HG02870 (cell line): Measurements from ENCODE around the gene ZDHHC16.
"Not testable (repeated sequence)": the region's sequence is repeated elsewhere in the genome, so short reads cannot be mapped to it uniquely, and the experiment has no call there.

Experiments
- ATAC-seq: cut with Tn5 transposase; IDR thresholded peaks from one replicate; pipeline ENCODE4 v1.9.1; 2021; ENCODE audit warnings: mild to moderate bottlenecking, moderate library complexity; ENCODE audit not compliant: unreplicated experiment

Gene ZDHHC16

DNA sequence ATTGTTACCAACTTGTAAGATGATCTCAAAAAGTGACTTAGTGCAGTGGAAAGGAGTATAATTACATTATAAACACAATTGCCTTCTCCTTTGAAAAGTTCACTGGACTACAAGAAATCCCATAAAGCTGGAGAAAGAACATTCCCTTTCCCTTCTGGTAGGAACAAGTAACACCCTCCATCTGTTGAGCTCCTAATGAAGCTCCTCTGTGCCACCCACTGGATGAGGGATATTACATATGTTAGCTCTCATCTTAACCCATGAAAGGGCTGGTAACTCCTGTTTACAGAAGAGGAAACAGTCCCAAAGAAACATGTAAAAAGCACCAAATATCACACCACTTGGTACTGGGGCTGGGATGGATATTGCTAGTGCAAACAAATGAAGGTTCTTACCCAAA, 11.9 kb upstream of the ZDHHC16 start:
- no peak for ATAC-seq

GRCh38 chr10:97434557-97434956, 11.4 kb upstream of the ZDHHC16 start:
- no peak for ATAC-seq

DNA sequence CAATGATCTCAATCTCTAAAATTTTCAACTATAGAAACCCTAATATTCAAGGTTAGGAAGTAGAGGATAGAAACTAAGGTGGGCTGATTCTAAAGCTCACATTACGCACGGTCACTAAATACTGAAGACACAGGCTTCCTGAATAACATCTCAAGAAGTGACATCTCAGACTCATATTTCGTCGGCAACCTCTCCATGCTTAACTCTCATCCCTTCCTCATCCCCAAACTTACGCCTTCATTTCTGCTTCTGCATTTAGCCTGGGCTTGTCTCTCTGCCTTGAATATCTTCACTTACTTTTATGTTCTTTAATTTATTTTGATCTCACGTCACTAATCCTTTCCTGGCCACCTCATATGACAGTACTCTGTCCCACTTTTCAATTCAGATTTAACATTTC, 10.8 kb upstream of the ZDHHC16 start:
- ATAC-seq, result no peak

DNA sequence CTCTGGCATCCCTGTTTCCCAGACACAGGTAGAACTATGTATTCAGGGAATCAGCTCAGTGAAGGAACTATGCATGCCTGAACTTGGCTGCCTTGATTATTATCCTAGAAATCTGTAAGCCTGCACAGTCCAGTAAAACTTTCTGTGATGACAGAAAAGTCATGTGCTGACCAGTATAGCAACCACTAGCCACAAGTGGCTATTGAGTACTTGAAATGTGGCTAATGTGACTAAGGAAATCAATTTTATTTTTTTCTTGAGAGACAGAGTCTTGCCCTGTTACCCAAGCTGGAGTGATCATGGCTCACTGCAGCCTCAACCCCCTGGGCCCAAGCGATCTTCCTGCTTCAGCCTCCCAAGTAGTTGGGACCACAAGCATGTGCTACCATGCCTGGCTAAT, 3.7 kb upstream of the ZDHHC16 start:
- no peak for ATAC-seq

GRCh38 chr10:97444212-97444611, 1.8 kb upstream of the ZDHHC16 start:
- ATAC-seq, result no peak

DNA sequence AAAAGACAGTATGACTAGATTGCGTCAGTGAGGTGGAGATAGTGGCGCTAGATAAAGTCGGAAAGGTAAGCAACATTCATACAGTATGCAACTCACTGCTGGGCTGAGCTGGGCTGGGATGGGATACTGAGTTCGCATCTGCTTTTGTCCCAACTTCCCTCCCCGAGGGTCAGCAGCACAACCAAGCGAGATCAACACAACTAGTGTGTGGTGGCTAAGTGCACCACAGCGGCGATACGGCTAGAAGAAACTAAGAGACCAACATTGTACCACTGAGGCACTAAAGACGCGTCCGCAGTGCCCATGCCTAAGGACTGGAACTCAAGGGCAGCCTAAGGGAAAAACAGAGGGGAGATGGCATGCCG, 636 bp upstream of the ZDHHC16 start:
- no peak for ATAC-seq

- ATAC-seq, result no peak
These were observed 4.9 kb downstream of the ZDHHC16 start for GRCh38 chr10:97450828-97451227.

DNA sequence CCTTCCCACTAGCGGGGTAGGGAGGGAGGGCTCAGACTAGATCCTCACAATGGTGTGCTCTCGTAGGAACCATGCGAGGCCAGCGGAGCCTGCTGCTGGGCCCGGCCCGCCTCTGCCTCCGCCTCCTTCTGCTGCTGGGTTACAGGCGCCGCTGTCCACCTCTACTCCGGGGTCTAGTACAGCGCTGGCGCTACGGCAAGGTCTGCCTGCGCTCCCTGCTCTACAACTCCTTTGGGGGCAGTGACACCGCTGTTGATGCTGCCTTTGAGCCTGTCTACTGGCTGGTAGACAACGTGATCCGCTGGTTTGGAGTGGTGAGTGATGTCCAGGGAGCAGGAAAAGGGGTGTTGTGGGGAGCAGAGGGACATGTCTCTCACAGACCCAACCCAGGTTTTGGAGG, 5.6 kb downstream of the ZDHHC16 start:
- ATAC-seq, result no peak

- no peak for ATAC-seq
These were observed 6.4 kb downstream of the ZDHHC16 start for GRCh38 chr10:97452352-97452751.

DNA sequence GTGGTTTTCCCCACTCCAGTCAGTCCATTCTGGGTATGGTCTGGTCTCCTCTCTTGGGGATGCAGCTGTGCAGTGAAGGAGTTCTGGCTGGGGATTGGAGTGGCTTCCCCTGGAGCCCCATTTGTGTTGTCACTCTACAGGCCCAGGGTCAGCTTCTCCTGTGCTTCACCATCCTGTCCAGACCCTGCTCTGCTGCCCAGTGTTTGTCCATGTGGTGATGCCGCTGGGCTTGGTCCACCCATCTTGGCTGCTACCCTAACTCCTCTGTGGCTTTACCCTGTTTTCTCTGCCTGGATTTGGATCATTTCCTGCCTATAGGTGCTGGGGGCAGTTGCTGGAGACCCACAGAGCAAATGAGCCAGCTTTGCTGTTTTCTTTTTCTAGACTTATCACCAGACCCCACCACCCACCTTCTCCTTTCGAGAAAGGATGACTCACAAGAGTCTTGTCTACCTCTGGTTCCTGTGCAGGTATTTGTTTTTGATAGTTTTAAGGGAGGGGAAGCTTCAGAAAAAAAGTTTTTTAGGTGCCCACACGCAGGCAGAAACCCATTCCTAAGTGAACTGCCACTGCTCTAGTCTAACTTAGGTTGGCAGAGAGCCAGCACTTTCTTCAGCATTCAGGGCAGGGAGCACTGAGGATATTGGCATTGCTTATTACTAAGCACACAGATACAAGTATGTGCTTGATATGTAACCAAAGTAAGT, 8.5 kb downstream of the ZDHHC16 start:
- ATAC-seq, result no peak

DNA sequence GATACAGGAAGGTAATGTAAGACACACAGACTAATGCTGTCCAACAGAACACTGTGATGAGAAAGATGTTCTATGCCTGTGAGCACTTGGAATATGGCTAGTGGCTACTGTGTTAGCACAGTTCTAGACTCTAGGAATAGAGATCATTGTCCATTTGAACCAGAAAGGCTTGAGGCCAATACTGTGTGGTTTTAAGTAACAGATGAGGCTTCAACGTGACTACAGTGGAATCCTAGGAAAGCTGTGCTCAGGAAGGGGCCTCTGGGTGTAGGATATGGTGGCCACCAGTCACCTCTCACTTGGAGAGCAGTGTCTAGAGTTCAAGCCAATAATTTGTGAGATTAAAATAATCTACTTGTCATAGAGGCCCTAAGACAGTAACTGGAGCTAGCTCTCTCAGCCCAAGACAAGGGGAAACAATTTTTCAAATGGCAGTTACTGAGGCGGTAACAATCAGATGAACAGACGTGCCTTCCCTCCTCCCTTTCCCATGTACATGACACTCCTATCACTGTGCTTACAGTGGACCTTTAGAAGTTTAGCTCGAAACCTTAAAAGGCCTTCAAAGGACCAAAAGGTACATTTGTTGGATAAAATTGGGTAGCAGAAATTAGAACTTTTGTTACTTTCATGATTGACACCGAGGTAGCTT, 10.2 kb downstream of the ZDHHC16 start:
- no peak for ATAC-seq

- no peak for ATAC-seq
These were observed 10.7 kb downstream of the ZDHHC16 start for GRCh38 chr10:97456686-97457065.

- ATAC-seq, result no peak
These were observed 13.1 kb downstream of the ZDHHC16 start for GRCh38 chr10:97459111-97459510.

DNA sequence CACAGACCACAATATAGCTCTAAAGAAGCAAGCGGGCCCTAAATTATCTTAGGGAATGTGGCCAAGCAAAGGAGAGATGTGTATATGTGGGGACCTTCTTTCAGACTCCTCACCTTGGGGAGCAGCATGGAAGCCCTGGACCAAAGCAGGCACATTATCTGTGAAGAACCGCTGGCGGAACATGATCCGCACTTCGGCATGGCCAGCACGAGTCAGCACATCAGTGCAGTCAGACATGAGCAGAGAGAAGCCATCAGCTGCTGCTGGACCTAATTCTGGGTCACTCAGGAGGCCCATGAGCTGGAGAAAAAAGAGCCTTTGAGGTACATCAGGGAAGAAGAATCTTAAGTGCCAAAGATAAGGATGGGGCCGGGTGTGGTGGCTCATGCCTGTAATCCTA, 14.0 kb downstream of the ZDHHC16 start:
- ATAC-seq, result no peak

DNA sequence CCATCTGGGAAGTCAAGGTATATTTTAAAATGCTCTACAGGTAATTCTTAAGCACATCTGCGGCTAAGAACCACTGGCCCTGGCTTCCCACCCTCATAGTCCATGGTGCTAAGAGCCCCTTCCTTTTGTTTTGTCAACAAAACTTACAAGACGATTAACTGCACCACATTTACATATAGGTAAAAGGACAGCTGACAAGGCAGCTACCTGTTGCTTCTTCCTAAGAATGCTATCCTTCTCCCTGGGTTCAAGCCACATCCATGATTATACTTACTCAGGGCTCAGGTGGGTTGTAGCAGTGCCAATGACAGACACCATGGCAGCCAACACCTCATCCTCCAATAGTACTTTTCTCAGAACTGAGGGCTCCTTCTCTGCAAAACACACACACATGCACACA, 16.3 kb downstream of the ZDHHC16 start:
- no peak for ATAC-seq

- no peak for ATAC-seq
These were observed 17.6 kb downstream of the ZDHHC16 start for GRCh38 chr10:97463363-97464132.

DNA sequence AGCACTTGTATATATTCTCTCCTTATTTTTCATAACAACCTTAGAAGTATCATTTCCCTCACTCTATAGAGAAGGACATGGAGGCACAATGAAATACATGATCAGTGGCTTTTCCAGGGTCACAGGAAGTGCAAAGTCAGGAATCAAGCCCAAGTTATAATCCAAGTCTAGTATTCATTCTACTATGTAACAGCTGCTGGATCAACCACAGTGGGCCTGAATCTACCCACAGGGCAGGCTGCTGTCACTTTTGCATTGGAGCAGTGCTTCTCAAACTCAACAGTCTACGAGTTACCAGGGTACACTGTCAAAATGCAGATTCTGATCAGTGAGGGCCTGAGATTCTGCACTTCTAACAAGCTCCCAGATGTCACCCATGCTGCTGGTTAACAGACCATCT, 18.3 kb downstream of the ZDHHC16 start:
- ATAC-seq, result no peak

DNA sequence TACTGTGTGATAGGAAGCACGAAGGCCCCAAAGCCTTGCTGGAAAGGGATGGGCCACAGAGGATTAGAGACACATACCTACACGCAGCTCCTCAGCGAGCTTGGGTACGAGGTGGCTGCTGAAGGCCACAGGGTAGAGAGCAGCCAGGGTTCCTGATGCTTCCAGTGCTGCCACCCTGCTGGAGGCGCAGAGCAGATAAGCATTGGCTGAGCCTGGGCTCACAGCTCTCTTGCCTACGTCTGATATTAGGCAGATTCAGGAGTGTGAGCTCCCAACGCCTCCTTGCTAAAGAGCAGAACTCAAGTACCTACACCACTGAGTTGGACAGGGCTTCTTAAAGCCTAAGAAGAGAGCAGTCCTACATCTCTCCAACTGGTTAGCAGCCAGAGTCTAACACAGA, 20.0 kb downstream of the ZDHHC16 start:
- no peak for ATAC-seq

DNA sequence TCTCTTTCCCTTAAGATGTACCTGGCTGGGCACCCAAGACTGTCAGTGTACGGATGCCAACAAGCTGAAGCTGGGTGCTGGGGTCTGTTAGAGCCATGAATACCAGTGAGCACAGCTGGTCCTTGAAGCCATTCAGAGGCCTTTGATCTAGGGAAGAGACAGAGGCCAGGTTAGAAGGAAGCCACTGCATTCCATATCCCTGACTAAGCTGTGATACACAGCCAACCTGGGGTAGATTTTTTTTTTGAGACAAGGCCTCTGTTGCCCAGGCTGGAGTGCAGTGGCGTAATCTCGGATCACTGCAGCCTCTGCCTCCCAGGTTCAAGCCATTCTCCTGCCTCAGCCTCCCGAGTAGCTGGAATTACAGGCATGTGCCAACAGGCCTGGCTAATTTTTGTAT, 20.8 kb downstream of the ZDHHC16 start:
- no peak for ATAC-seq

DNA sequence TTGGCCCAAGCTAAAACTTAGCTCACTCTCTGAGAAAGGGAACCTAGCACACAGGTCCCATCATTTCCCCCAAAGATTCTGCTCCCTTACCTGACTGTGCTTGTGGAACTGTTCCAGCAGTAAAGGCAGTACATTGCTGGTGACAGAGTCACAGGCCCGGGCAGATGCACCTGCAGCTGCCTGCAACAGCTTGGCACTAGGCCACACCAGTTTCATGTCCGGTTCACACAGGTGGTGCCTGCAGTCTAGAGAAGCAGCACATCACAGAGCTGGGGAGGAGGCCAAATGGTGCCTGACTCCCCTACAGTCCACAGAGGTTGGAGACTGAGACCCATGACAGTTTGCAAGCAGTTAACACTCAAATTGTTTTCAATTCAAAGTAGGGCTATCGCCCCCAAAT, 22.2 kb downstream of the ZDHHC16 start:
- no peak for ATAC-seq

GRCh38 chr10:97468781-97469180, 22.8 kb downstream of the ZDHHC16 start:
- ATAC-seq, result not testable (repeated sequence)

GRCh38 chr10:97474918-97475317, 28.9 kb downstream of the ZDHHC16 start:
- ATAC-seq, result no peak
